A673 (cell line): ENCODE results near the gene MRC1. TPM values are rescaled to one million over a fixed set of nuclear protein-coding genes. Genes with fewer than 3 reads are reported as not detected.

ENCODE experiments used
- BruUV-seq: library from RNA; stranded (reverse); fragments of 400-500 nt; replicated peaks from 2 replicates; lab custom pipeline; 2021; lab: Mats Ljungman, UMichigan
- CTCF ChIA-PET: fragments of 300-600 bp; sonication (Branson Sonifier 250); formaldehyde crosslinking; loops from one replicate; lab custom pipeline; 2022; ENCODE audit warnings: antibody characterized with exemption; lab: Charles Lee
- POLR2A ChIA-PET: fragments of 300-600 bp; sonication (Branson Sonifier 250); formaldehyde crosslinking; loops from one replicate; lab custom pipeline; 2022; ENCODE audit warnings: antibody characterized with exemption; ENCODE audit not compliant: low non-redundant PET; lab: Charles Lee
- DNase-seq: peaks from one replicate; pipeline ENCODE4 v3.0.0-alpha.2; 2015; ENCODE audit warnings: low spot score
- H3K27ac ChIP-seq: fragments of 200-600 bp; sonication (generic); 2 replicates; pipeline ENCODE4 v1.5.1; 2016; ENCODE audit warnings: mixed run types, low read depth, mild to moderate bottlenecking, mixed read lengths, antibody characterized with exemption, low read length; ENCODE audit not compliant: poor library complexity, severe bottlenecking
- H3K27me3 ChIP-seq: fragments of 200-600 bp; sonication (generic); replicated peaks from 2 replicates; pipeline ENCODE4 v1.6.1; 2017; ENCODE audit warnings: mixed run types, low read depth, mild to moderate bottlenecking, mixed read lengths, antibody characterized with exemption, low read length; ENCODE audit not compliant: insufficient read depth, poor library complexity
- H3K36me3 ChIP-seq: fragments of 200-600 bp; sonication (generic); 2 replicates; pipeline ENCODE4 v1.6.1; 2016; ENCODE audit warnings: mixed run types, mild to moderate bottlenecking, mixed read lengths, antibody characterized with exemption, low read length; ENCODE audit not compliant: insufficient read depth, poor library complexity, severe bottlenecking
- H3K4me1 ChIP-seq: fragments of 200-600 bp; sonication (generic); 2 replicates; pipeline ENCODE4 v1.6.1; 2017; ENCODE audit warnings: mixed run types, mild to moderate bottlenecking, mixed read lengths, antibody characterized with exemption, low read length; ENCODE audit not compliant: insufficient read depth, poor library complexity, severe bottlenecking
- H3K4me3 ChIP-seq: fragments of 200-600 bp; sonication (generic); 2 replicates; pipeline ENCODE4 v1.5.1; 2016; ENCODE audit warnings: low read depth, mixed run types, mild to moderate bottlenecking, mixed read lengths, low read length; ENCODE audit not compliant: poor library complexity, severe bottlenecking
- H3K9me3 ChIP-seq: fragments of 200-600 bp; sonication (generic); 2 replicates; pipeline ENCODE4 v1.6.1; 2016; ENCODE audit warnings: mixed run types, low read depth, mild to moderate bottlenecking, mixed read lengths, antibody characterized with exemption, low read length; ENCODE audit not compliant: poor library complexity, severe bottlenecking
- EZH2 ChIP-seq: fragments of 200-600 bp; sonication (generic); IDR thresholded peaks from 2 replicates; pipeline ENCODE4 v1.6.1; 2017; ENCODE audit warnings: borderline replicate concordance, low read depth, mild to moderate bottlenecking, mixed read lengths, antibody characterized with exemption, low read length; ENCODE audit not compliant: poor library complexity, severe bottlenecking
- intact Hi-C: fragments of 100-400 bp; cut with micrococcal nuclease; formaldehyde crosslinking; loops from one replicate; pipeline ENCODE4 v1.10.0; 2022; ENCODE audit not compliant: unreplicated experiment
- total RNA-seq: library from RNA; stranded (reverse); gene quantifications from 2 replicates; pipeline ENCODE4 v1.2.3, GENCODE V29; 2021
- TF ChIP-seq, protein P1 (sequence below): fragments of 300-800, 200-600 bp; sonication (generic); conservative IDR thresholded peaks from 2 replicates; pipeline ENCODE4 v1.5.1; 2017; ENCODE audit warnings: low read depth, mild to moderate bottlenecking, antibody characterized with exemption, low read length, moderate library complexity, mixed read lengths

MRC1 gene
- total RNA-seq, 1 experiment from 2014 or later = 0.15 TPM

DNA sequence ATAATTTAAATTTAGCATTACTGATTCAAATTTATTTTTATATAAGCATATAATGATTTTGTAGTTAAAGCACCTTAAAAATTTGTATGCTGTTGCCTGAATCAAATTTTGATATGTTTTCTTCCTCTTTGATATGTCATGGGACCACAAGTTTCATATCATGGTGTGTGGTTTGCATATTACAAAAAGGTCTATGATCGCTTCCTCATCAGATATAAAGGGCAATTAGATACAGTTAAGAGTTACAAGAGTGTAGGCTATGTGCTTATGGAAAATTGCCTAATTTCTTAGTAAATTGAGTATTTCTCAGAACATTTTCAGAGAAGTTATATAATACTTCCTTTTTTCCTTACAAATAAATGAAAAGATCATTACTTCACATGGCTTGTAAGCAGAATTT, 22.2 kb downstream of the MRC1 start:
- POLR2A ChIA-PET = no interaction called here
- no peak for DNase-seq
- Histone ChIP-seq H3K4me3 (no peak overlapping the region), H3K9me3 (no peaks in the 10 kb centered on the region), H3K4me1 (peaks cover 5% of the 10 kb centered on the region), H3K27me3 (no peaks in the 10 kb centered on the region), H3K27ac (no peak overlapping the region), H3K36me3 (no peaks in the 10 kb centered on the region)
- TF ChIP-seq, protein P1, sequence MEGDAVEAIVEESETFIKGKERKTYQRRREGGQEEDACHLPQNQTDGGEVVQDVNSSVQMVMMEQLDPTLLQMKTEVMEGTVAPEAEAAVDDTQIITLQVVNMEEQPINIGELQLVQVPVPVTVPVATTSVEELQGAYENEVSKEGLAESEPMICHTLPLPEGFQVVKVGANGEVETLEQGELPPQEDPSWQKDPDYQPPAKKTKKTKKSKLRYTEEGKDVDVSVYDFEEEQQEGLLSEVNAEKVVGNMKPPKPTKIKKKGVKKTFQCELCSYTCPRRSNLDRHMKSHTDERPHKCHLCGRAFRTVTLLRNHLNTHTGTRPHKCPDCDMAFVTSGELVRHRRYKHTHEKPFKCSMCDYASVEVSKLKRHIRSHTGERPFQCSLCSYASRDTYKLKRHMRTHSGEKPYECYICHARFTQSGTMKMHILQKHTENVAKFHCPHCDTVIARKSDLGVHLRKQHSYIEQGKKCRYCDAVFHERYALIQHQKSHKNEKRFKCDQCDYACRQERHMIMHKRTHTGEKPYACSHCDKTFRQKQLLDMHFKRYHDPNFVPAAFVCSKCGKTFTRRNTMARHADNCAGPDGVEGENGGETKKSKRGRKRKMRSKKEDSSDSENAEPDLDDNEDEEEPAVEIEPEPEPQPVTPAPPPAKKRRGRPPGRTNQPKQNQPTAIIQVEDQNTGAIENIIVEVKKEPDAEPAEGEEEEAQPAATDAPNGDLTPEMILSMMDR = no peak
- TF ChIP-seq EZH2 = no peak
- CTCF ChIA-PET = no interaction called here
- BruUV-seq = no TSS peak
- intact Hi-C loops = no loop called here

DNA sequence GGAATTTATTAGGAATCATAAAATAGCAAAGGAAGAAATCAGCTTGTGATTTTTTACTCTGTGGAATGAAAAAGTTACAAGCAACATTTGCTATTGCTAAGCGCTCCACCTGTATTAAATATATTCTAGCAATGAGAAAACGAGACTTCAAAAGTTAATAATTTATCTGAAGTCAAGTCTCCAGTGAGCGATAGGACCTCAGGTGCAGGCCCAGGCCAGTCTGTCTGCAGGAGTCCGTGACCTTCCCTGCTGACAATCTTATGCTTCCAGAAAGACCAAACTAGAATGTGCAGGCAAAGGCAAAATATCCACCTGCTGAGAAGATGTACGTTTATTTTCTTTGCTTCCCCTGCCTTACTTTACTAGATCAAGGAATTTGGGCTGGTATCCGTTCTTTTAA, 22.7 kb downstream of the MRC1 start:
- no peak for DNase-seq
- H3K27ac ChIP-seq = no peak overlapping the region
- H3K36me3 ChIP-seq = no peaks in the 10 kb centered on the region
- no peaks in the 10 kb centered on the region for H3K9me3 ChIP-seq
- TF ChIP-seq, protein P1 = no peak
- no peak for TF ChIP-seq EZH2
- BruUV-seq = no TSS peak
- ChIA-PET CTCF (no interaction called here), POLR2A (no interaction called here)
- intact Hi-C loops = no loop called here
- H3K4me3 ChIP-seq = no peak overlapping the region
- H3K4me1 ChIP-seq = peaks cover 6% of the 10 kb centered on the region
- no peaks in the 10 kb centered on the region for H3K27me3 ChIP-seq

DNA sequence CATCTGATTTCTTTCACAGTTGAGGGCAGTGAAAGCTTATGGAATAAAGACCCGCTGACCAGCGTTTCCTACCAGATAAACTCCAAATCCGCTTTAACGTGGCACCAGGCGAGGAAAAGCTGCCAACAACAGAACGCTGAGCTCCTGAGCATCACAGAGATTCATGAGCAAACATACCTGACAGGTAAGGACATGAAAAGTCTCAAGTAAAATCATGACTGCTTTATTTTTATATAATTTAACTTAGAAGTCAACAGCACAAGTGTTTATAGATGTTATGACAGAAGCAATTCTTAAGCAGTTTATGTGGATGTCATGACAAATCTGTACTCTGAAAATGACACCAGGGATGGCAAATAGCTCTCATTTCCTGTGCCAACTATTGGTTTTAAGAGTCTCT, 24.5 kb downstream of the MRC1 start:
- TF ChIP-seq, protein P1 = no peak
- TF ChIP-seq EZH2 = no peak
- intact Hi-C loops = no loop called here
- no peak for DNase-seq
- ChIA-PET POLR2A (no interaction called here), CTCF (no interaction called here)
- Histone ChIP-seq H3K27ac (no peak overlapping the region), H3K9me3 (no peaks in the 10 kb centered on the region), H3K27me3 (no peaks in the 10 kb centered on the region), H3K36me3 (no peaks in the 10 kb centered on the region), H3K4me1 (peaks cover 18% of the 10 kb centered on the region), H3K4me3 (no peak overlapping the region)
- no TSS peak for BruUV-seq
